ENCODE data around the gene TSPAN5. TPM values are rescaled to one million over a fixed set of nuclear protein-coding genes. Genes with fewer than 3 reads are reported as not detected.

TSPAN5 gene
- total RNA-seq, 4 donors from 2014 or later, result 25.5 to 41.5 (median 36.5) TPM

DNA sequence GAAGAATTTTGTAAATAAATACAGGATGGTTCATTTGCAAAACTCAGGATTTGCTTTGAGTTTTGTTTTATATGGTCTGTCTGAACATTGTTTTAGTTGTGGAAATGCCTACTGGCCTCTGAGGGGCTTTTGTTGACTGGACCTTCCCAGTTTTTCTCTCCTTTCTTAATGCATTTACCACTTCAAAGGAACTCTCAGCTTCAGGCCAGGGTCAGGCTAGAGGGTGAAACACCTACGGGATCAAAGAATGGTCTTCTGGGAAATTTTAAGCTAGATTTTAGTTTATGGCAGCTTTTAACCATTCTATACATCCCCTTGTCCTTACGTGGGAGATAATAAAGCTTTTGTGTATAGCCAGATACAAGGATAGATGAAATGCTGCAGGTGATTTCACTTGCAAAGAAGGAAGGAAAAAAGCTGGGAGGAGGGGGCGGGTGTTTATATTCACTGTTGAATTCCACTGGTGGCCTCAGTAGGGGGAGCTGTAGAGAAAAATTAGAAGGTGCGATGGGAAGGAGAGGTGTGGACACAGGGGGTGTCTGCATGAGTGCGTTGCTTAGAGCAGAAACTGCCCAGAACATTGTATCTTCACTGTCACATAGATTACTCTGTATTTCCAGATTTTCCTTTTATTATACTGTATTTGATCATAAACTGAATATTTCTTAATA is 151.8 kb downstream of the TSPAN5 start:
- intact Hi-C loops (cut with DNase I; ENCODE audit: low total_unique reads), result no loop called here
- DNase-seq (ENCODE audit: low spot score in 2 of 2), result peak in 1 of 2 donors; percentile 6
- TF ChIP-seq, protein P1, sequence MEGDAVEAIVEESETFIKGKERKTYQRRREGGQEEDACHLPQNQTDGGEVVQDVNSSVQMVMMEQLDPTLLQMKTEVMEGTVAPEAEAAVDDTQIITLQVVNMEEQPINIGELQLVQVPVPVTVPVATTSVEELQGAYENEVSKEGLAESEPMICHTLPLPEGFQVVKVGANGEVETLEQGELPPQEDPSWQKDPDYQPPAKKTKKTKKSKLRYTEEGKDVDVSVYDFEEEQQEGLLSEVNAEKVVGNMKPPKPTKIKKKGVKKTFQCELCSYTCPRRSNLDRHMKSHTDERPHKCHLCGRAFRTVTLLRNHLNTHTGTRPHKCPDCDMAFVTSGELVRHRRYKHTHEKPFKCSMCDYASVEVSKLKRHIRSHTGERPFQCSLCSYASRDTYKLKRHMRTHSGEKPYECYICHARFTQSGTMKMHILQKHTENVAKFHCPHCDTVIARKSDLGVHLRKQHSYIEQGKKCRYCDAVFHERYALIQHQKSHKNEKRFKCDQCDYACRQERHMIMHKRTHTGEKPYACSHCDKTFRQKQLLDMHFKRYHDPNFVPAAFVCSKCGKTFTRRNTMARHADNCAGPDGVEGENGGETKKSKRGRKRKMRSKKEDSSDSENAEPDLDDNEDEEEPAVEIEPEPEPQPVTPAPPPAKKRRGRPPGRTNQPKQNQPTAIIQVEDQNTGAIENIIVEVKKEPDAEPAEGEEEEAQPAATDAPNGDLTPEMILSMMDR (IDR thresholded peaks at IDR 0.05), result no peak
- TF ChIP-seq POLR2A (IDR thresholded peaks at IDR 0.05), result no peak
- no peak overlapping the region for H3K4me3 ChIP-seq (ENCODE audit: low read depth, poor library complexity, severe bottlenecking)
- WGBS, 2 donors, result 76 to 79% methylated on average over 5 of the region's 5 CpGs

DNA sequence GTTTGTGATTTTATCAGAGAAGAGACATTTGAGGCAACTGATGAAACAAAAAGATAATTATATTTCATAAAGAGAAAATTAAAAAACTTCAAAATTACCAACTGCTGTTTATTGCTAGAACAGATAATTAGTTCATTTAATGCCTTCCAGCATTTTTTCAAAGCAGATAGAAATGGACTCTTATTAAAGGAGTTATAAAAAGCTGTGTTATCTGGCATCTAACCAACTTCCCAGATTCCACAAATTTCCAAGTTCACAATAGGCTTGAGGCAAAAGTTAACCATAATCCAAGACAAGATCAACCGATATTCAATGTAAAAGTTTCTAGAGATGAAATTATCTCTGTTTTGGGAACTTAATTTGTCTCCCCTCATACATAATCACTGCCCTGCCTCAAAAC is 152.4 kb downstream of the TSPAN5 start:
- TF ChIP-seq POLR2A (IDR thresholded peaks at IDR 0.05), result no peak
- TF ChIP-seq, protein P1 (IDR thresholded peaks at IDR 0.05), result no peak
- DNase-seq (ENCODE audit: low spot score in 2 of 2), result no peak
- no peak overlapping the region for H3K4me3 ChIP-seq (ENCODE audit: low read depth, poor library complexity, severe bottlenecking)
- WGBS, 2 donors, result 54 to 57% methylated on average over 1 of the region's 1 CpG
- intact Hi-C loops (cut with DNase I; ENCODE audit: low total_unique reads), result no loop called here

DNA sequence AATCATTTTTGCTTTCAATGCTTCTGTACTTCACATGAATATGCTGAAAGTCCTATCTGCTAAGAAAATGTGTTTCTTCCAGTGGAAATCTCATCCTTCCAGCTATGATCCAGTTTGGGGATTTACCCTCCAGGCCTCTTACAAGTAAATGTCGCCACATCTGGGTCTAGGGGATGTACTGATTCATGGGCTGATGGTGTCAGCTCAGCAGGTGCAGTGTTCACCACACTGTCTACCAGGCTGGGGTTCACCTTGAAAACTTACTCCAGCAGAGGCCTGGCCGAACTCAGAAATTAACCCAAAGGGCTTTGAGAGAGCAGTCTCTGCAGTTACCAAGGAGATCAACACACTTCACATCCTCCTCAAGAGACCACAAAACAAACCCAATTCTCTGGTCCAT is 154.3 kb downstream of the TSPAN5 start:
- DNase-seq (ENCODE audit: low spot score in 2 of 2), result peak in 1 of 2 donors; percentile 15
- no peak for TF ChIP-seq POLR2A (IDR thresholded peaks at IDR 0.05)
- TF ChIP-seq, protein P1 (IDR thresholded peaks at IDR 0.05), result no peak
- intact Hi-C loops (cut with DNase I; ENCODE audit: low total_unique reads), result no loop called here
- 92 to 94% methylated on average over 2 of the region's 2 CpGs for WGBS, 2 donors
- no peak overlapping the region for H3K4me3 ChIP-seq (ENCODE audit: low read depth, poor library complexity, severe bottlenecking)

DNA sequence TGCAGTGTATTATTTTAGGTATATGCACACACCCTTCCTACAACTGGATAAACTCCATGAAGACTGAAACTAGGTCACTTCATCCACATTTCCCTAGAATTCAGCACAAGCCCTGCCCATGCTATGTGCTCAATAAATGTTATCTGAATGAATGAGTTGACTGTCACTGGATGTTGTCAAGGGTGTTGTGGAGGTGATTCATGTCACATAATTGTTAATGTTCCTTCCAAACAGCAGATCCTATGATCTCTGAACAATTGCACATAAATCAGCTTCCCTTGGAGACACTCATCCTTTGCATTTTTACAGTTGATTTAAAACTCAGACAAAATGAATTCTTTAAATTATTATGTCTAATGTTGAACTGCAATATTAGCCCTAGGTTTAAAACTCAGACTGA is 154.7 kb downstream of the TSPAN5 start:
- intact Hi-C loops (cut with DNase I; ENCODE audit: low total_unique reads), result no loop called here
- H3K4me3 ChIP-seq (ENCODE audit: low read depth, poor library complexity, severe bottlenecking), result no peak overlapping the region
- peak in 1 of 2 donors; percentile 1 for DNase-seq (ENCODE audit: low spot score in 2 of 2)
- no peak for TF ChIP-seq POLR2A (IDR thresholded peaks at IDR 0.05)
- TF ChIP-seq, protein P1 (IDR thresholded peaks at IDR 0.05), result no peak

DNA sequence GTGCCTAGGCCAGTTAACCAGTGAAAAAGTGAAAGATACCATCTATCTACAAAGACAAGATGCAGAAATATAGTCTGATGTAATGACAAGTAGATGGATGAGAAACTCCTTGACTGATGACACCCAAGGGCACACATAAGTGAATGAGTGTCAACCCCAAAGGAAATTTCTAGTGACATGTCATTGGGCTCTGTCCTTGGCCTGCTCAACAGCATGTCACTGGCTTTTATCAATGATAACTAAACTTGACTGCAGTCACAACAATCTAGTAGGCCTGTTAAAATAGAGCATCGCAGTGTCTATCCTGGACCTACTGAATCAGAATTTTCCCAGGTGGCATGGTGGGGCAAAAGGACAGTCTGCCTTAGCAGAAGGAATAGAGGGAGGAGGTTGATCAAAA is 155.8 kb downstream of the TSPAN5 start:
- 96% methylated on average over 1 of the region's 1 CpG for WGBS, 2 donors
- intact Hi-C loops (cut with DNase I; ENCODE audit: low total_unique reads), result no loop called here
- no peak for TF ChIP-seq POLR2A (IDR thresholded peaks at IDR 0.05)
- TF ChIP-seq, protein P1 (IDR thresholded peaks at IDR 0.05), result no peak
- H3K4me3 ChIP-seq (ENCODE audit: low read depth, poor library complexity, severe bottlenecking), result no peak overlapping the region
- peak in 1 of 2 donors; percentile 1 for DNase-seq (ENCODE audit: low spot score in 2 of 2)

DNA sequence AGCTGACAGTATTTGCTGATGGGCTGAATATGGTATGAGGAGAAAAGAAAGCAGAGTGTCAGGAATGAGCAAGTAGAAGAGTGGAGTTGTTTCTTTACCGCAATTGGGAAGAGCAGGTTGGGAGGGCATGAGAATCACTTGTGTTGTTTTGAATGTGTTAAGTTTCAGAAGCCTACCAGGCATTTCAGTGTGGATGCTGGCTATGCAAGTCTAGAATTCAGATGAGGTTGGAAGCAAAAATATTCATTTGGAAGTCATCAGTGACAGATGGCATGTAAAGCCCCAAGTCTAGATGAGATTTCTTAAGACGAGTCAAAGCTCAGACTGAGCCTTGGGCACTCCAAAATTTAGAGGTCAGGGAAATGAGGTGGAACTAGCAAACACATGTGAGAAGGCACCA is 156.4 kb downstream of the TSPAN5 start:
- no peak overlapping the region for H3K4me3 ChIP-seq (ENCODE audit: low read depth, poor library complexity, severe bottlenecking)
- whole genome bisulfite sequencing, 2 donors, result 81 to 84% methylated on average over 2 of the region's 2 CpGs
- intact Hi-C loops (cut with DNase I; ENCODE audit: low total_unique reads), result no loop called here
- TF ChIP-seq POLR2A (IDR thresholded peaks at IDR 0.05), result no peak
- TF ChIP-seq, protein P1 (IDR thresholded peaks at IDR 0.05), result no peak
- peak in 1 of 2 donors; percentile 2 for DNase-seq (ENCODE audit: low spot score in 2 of 2)

Measured in lower leg skin (tissue), 4 donors.